MCF 10A (cell line): ENCODE results near the gene DRAXIN. TPM values are rescaled to one million over a fixed set of nuclear protein-coding genes. Genes with fewer than 3 reads are reported as not detected.
A peak's percentile ranks its signal among the peaks of the same experiment; 100 is the strongest.

Source experiments
- BruUV-seq: library from RNA; stranded (reverse); fragments of 400-500 nt; replicated peaks from 2 replicates; lab custom pipeline; 2021; lab: Mats Ljungman, UMichigan
- CTCF ChIA-PET: fragments of 300-600 bp; sonication (Branson Sonifier 250); formaldehyde crosslinking; extraction: SDS; loops from one replicate; lab custom pipeline; 2021; ENCODE audit warnings: antibody characterized with exemption, inconsistent platforms; lab: Yijun Ruan, JAX
- POLR2A ChIA-PET: fragments of 300-600, 350-650 bp; sonication (Branson Sonifier 250); formaldehyde crosslinking; extraction: SDS; loops from one replicate; lab custom pipeline; 2020; ENCODE audit warnings: antibody characterized with exemption, inconsistent platforms; lab: Yijun Ruan, JAX
- DNase-seq: peaks from one replicate; pipeline ENCODE4 v3.0.0-alpha.2; 2018; ENCODE audit not compliant: unreplicated experiment
- H3K27ac Mint-ChIP-seq: one replicate; pipeline ENCODE4 v1.8.0; 2022; ENCODE audit warnings: mild to moderate bottlenecking, low read depth, mixed read lengths; ENCODE audit not compliant: unreplicated experiment
- H3K27me3 Mint-ChIP-seq: one replicate; pipeline ENCODE4 v1.8.0; 2022; ENCODE audit warnings: mixed read lengths; ENCODE audit not compliant: insufficient read depth, unreplicated experiment
- H3K36me3 Mint-ChIP-seq: one replicate; pipeline ENCODE4 v1.8.0; 2022; ENCODE audit warnings: mild to moderate bottlenecking, moderate library complexity, mixed read lengths; ENCODE audit not compliant: insufficient read depth, unreplicated experiment
- H3K4me1 Mint-ChIP-seq: one replicate; pipeline ENCODE4 v1.8.0; 2022; ENCODE audit warnings: mixed read lengths; ENCODE audit not compliant: insufficient read depth, unreplicated experiment
- H3K4me3 Mint-ChIP-seq: one replicate; pipeline ENCODE4 v1.8.0; 2022; ENCODE audit warnings: mild to moderate bottlenecking, moderate library complexity, mixed read lengths; ENCODE audit not compliant: unreplicated experiment
- H3K9me3 Mint-ChIP-seq: one replicate; pipeline ENCODE4 v1.8.0; 2022; ENCODE audit warnings: mixed read lengths; ENCODE audit not compliant: unreplicated experiment
- intact Hi-C: fragments of 100-400 bp; cut with micrococcal nuclease; formaldehyde crosslinking; loops from 2 replicates; pipeline ENCODE4 v1.14.1; 2022
- total RNA-seq: library from RNA; stranded (reverse); gene quantifications from 2 replicates; pipeline ENCODE4 v1.2.3, GENCODE V29; 2022
- TF ChIP-seq, protein P1 (sequence below): fragments of 200-600 bp; IDR thresholded peaks from one replicate; pipeline ENCODE4 v1.8.0; 2022; ENCODE audit warnings: antibody characterized with exemption, mild to moderate bottlenecking; ENCODE audit not compliant: unreplicated experiment

Gene DRAXIN
- total RNA-seq, 1 experiment from 2014 or later = 0.07 TPM

DNA sequence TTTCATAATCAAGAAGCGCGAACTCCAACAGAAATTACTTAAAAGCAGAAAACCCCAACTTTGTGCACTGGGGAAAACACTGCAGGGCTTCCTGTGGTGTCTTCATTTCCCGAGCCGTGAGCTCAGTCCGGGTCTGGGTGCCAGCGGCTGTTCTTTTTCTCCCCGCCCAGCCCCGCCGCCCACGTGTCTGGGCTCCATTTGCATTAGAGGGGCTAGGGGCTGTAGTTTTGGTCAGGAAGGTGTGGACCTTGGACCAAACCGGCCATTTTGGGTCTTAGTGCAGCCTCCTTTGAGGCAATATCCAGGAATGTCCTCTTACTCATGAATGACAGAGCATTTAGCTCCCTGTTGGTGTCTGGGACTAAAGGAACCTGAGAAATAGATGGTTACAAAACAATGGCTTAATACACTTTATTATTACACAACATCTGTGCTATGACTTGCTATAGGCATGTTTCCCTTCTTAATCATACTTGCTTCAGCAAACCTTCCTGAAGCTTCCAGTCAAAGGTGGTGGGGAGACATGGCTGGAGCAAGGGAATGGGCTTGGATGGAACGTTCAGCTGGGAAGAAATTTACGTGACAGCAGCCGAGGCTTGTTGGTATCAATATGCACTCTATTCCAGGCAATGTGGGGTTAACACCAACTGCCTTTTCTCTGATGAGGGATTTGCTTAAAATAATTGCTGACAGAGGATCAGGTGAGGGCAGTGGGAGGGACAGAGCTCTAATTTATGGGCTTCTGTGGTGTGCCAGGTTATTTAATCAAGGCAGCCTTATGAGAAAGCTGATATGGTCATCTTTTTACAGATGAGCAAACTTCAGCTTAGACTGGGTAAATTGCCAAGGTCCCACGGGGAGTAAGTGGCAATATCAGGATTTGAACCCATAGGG lies 45.5 kb downstream of the DRAXIN start:
- intact Hi-C loops = loop anchor here (1.0 kb wide), 1 partner anchor 69 kb away; the partner anchor contains the start of gene CLCN6
- ChIA-PET POLR2A (interaction anchor here (0.7 to 4.5 kb wide), 28 partner anchors 9 to 724 kb away, joined by 3 to 63 read pairs (median 4); partner anchors contain the start of genes CLCN6, FBXO6, KIAA2013 and MAD2L2), CTCF (interaction anchor here (0.8 to 1.6 kb wide), 5 partner anchors 16 to 230 kb away, joined by 3 to 7 read pairs (median 3); partner anchors contain the start of gene FBXO6)
- H3K27me3 Mint-ChIP-seq = no peaks in the 10 kb centered on the region
- peaks cover 7% of the 10 kb centered on the region for H3K4me1 Mint-ChIP-seq
- TF ChIP-seq, protein P1, sequence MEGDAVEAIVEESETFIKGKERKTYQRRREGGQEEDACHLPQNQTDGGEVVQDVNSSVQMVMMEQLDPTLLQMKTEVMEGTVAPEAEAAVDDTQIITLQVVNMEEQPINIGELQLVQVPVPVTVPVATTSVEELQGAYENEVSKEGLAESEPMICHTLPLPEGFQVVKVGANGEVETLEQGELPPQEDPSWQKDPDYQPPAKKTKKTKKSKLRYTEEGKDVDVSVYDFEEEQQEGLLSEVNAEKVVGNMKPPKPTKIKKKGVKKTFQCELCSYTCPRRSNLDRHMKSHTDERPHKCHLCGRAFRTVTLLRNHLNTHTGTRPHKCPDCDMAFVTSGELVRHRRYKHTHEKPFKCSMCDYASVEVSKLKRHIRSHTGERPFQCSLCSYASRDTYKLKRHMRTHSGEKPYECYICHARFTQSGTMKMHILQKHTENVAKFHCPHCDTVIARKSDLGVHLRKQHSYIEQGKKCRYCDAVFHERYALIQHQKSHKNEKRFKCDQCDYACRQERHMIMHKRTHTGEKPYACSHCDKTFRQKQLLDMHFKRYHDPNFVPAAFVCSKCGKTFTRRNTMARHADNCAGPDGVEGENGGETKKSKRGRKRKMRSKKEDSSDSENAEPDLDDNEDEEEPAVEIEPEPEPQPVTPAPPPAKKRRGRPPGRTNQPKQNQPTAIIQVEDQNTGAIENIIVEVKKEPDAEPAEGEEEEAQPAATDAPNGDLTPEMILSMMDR = no peak
- peak overlapping the region; percentile 98 for H3K27ac Mint-ChIP-seq
- peaks cover 8% of the 10 kb centered on the region for H3K36me3 Mint-ChIP-seq
- H3K9me3 Mint-ChIP-seq = no peaks in the 10 kb centered on the region
- no TSS peak for BruUV-seq
- H3K4me3 Mint-ChIP-seq = peak overlapping the region; percentile 97
- DNase-seq = peak; percentile 95

DNA sequence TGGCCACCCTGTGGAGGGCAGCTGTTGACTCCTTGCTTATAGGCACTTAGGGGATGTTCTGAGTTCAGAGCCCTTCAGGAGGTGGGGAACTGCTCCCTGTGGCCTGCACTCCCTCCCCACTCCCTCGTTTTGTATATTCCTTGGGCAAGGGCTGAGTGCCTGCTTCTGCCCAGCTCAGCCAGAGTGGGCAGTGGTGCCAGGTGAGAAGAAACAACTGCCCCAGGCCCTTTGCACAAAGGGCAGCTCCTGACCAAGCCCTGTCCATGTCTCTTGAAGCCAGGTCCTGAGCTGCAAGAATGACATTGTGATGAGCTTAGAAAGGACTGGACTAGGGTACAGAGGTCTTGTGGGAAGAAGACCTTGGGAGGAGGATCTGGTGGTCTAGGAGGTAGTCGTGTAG lies 46.6 kb downstream of the DRAXIN start:
- no peak for DNase-seq
- H3K4me3 Mint-ChIP-seq = no peak overlapping the region
- TF ChIP-seq, protein P1 = no peak
- peaks cover 17% of the 10 kb centered on the region for H3K36me3 Mint-ChIP-seq
- H3K27me3 Mint-ChIP-seq = no peaks in the 10 kb centered on the region
- no peaks in the 10 kb centered on the region for H3K9me3 Mint-ChIP-seq
- H3K4me1 Mint-ChIP-seq = peaks cover 7% of the 10 kb centered on the region
- BruUV-seq = no TSS peak
- H3K27ac Mint-ChIP-seq = peak overlapping the region; percentile 98
- ChIA-PET CTCF (interaction anchor here (0.8 to 1.6 kb wide), 2 partner anchors 18 to 56 kb away, joined by 3 to 7 read pairs; no protein-coding TSS in a partner anchor), POLR2A (interaction anchor here (1.1 to 4.5 kb wide), 5 partner anchors 20 to 69 kb away, joined by 3 to 63 read pairs (median 9); partner anchors contain the start of genes CLCN6, MAD2L2 and MTHFR)
- intact Hi-C loops = no loop called here

DNA sequence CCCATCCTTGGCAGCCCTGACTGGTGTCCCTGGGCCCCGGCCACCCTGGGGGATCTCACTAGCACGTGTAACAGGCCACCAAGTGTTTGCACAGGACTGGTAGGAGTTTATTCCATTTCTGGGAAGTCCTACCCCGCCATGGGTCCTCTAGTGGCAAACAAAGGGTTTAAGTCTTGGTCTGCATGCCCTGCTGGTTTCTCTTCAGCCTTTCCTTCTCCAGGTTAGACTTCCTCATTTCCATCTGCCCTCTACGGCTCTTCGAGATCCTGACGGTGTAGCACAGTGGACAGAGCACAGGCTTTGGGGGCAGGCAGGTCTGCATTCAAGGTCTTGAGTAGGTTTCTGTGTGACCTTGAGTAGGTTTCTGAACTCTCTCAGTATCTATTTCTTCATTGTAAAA lies 47.3 kb downstream of the DRAXIN start:
- no TSS peak for BruUV-seq
- ChIA-PET CTCF (interaction anchor here (1.6 kb wide), 1 partner anchor 19 kb away, joined by 7 read pairs; no protein-coding TSS in a partner anchor), POLR2A (interaction anchor here (4.3 to 4.5 kb wide), 2 partner anchors 64 to 68 kb away, joined by 50 to 63 read pairs; partner anchors contain the start of genes CLCN6 and MTHFR)
- peaks cover 7% of the 10 kb centered on the region for H3K4me1 Mint-ChIP-seq
- TF ChIP-seq, protein P1 = no peak
- no peaks in the 10 kb centered on the region for H3K27me3 Mint-ChIP-seq
- H3K9me3 Mint-ChIP-seq = no peaks in the 10 kb centered on the region
- intact Hi-C loops = no loop called here
- H3K36me3 Mint-ChIP-seq = peaks cover 20% of the 10 kb centered on the region
- DNase-seq = no peak
- H3K27ac Mint-ChIP-seq = no peak overlapping the region
- no peak overlapping the region for H3K4me3 Mint-ChIP-seq
